SK-N-SH (cell line): ENCODE results near the gene H1-8. TPM values are rescaled to one million over a fixed set of nuclear protein-coding genes. Genes with fewer than 3 reads are reported as not detected.

Experiments used
- CTCF ChIA-PET: fragments of 300-600, 350-600 bp; formaldehyde crosslinking; extraction: SDS; loops from one replicate; lab custom pipeline; 2021; lab: Yijun Ruan, JAX
- POLR2A ChIA-PET: fragments of 350-600 bp; sonication (Branson Sonifier 250); formaldehyde crosslinking; extraction: SDS; loops from one replicate; lab custom pipeline; 2020; ENCODE audit warnings: antibody characterized with exemption, inconsistent platforms; lab: Yijun Ruan, JAX
- DNase-seq: peaks from one replicate; pipeline ENCODE4 v3.0.0; 2012
- H2AFZ ChIP-seq: fragments of 200-600 bp; sonication (generic); 2 replicates; pipeline ENCODE4 v1.8.1; 2016; ENCODE audit warnings: antibody characterized with exemption, mild to moderate bottlenecking, low read depth
- H3F3A ChIP-seq: fragments of 200-600 bp; sonication (generic); replicated peaks from 2 replicates; pipeline ENCODE3; 2016; ENCODE audit warnings: antibody characterized with exemption, mild to moderate bottlenecking; ENCODE audit not compliant: insufficient read depth
- H3K27ac ChIP-seq, 2 experiments: fragments of 200-500 bp in 1 of 2; fragments of 200-600 bp in 1 of 2; sonication (Bioruptor generic) in 1 of 2; sonication (generic), shearing (Covaris generic) in 1 of 2; 2 replicates each; pipeline versions ENCODE4 v1.5.1 to v1.6.1; 2014 to 2016; ENCODE audit warnings: low read depth in 2 of 2, inconsistent platforms in 1 of 2, low read length in 1 of 2, mild to moderate bottlenecking in 1 of 2, mixed read lengths in 1 of 2
- H3K27me3 ChIP-seq: fragments of 200-600 bp; sonication (generic), shearing (Covaris generic); 2 replicates; pipeline ENCODE4 v1.6.1; 2016; ENCODE audit warnings: mixed run types; ENCODE audit not compliant: insufficient read depth
- H3K36me3 ChIP-seq, 2 experiments: fragments of 200-500 bp in 1 of 2; fragments of 200-600 bp in 1 of 2; sonication (Bioruptor generic) in 1 of 2; sonication (generic) in 1 of 2; replicated peaks in 1 of 2; 2 replicates each; pipeline versions ENCODE3 to v1.5.1; 2014 to 2016; ENCODE audit warnings: low read length in 1 of 2, mild to moderate bottlenecking in 1 of 2; ENCODE audit not compliant: insufficient read depth in 2 of 2, control insufficient read depth in 1 of 2
- H3K4me1 ChIP-seq, 2 experiments: fragments of 200-500 bp in 1 of 2; fragments of 200-600 bp in 1 of 2; sonication (Bioruptor generic) in 1 of 2; sonication (generic), shearing (Covaris generic) in 1 of 2; 2 replicates each; pipeline versions ENCODE4 v1.5.1 to v1.6.1; 2014 to 2016; ENCODE audit warnings: low read depth in 1 of 2, low read length in 1 of 2, mixed run types in 1 of 2; ENCODE audit not compliant: insufficient read depth in 2 of 2, control insufficient read depth in 1 of 2
- H3K4me2 ChIP-seq: fragments of 200-600 bp; sonication (generic), shearing (Covaris generic); 2 replicates; pipeline ENCODE4 v1.6.1; 2017; ENCODE audit warnings: mixed run types
- H3K4me3 ChIP-seq, 2 experiments: fragments of 200-500 bp in 1 of 2; fragments of 200-600 bp in 1 of 2; sonication (Bioruptor generic) in 1 of 2; sonication (generic), shearing (Covaris generic) in 1 of 2; 2 replicates each; pipeline versions ENCODE4 v1.5.1 to v1.8.1; 2014 to 2016; ENCODE audit warnings: low read depth in 2 of 2, inconsistent platforms in 1 of 2, low read length in 1 of 2, mild to moderate bottlenecking in 1 of 2, mixed read lengths in 1 of 2, moderate library complexity in 1 of 2
- H3K79me2 ChIP-seq: fragments of 200-600 bp; sonication (generic); 2 replicates; pipeline ENCODE4 v1.8.1; 2017; ENCODE audit warnings: mild to moderate bottlenecking; ENCODE audit not compliant: insufficient read depth
- H3K9ac ChIP-seq: fragments of 200-600 bp; sonication (generic); 2 replicates; pipeline ENCODE4 v1.6.1; 2017; ENCODE audit warnings: mixed run types
- H3K9me2 ChIP-seq: fragments of 200-600 bp; sonication (generic); 2 replicates; pipeline ENCODE4 v1.6.1; 2017; ENCODE audit warnings: mixed run types
- H3K9me3 ChIP-seq: fragments of 200-600 bp; sonication (generic); 2 replicates; pipeline ENCODE4 v1.6.1; 2017; ENCODE audit warnings: mixed run types, mild to moderate bottlenecking, moderate library complexity
- H4K20me1 ChIP-seq: fragments of 200-600 bp; sonication (generic); 2 replicates; pipeline ENCODE4 v1.6.1; 2017; ENCODE audit warnings: mild to moderate bottlenecking, mixed run types; ENCODE audit not compliant: insufficient read depth
- CTCF ChIP-seq: fragments of 200-600 bp; sonication (generic); IDR thresholded peaks from 2 replicates; pipeline ENCODE4 v1.6.1; 2017; ENCODE audit warnings: antibody characterized with exemption, mild to moderate bottlenecking, moderate library complexity
- ELF1 ChIP-seq: IDR thresholded peaks from 2 replicates; pipeline ENCODE4 v1.4.0; 2012
- EP300 ChIP-seq, 2 experiments: IDR thresholded peaks; 2 replicates each; pipeline versions ENCODE4 v1.4.0 to v1.6.1; 2012; ENCODE audit warnings: borderline replicate concordance in 1 of 2, low read depth in 1 of 2, low read length in 1 of 2
- EZH2phosphoT487 ChIP-seq: fragments of 200-600 bp; sonication (generic); IDR thresholded peaks from 2 replicates; pipeline ENCODE4 v1.6.1; 2017; ENCODE audit warnings: low read depth, mixed run types, mild to moderate bottlenecking, antibody characterized with exemption, moderate library complexity, borderline replicate concordance
- FOSL2 ChIP-seq: IDR thresholded peaks from 2 replicates; pipeline ENCODE4 v1.4.0; 2012; ENCODE audit warnings: low read depth, mild to moderate bottlenecking, moderate library complexity, borderline replicate concordance
- MAX ChIP-seq: IDR thresholded peaks from 2 replicates; pipeline ENCODE4 v1.4.0; 2012; ENCODE audit warnings: low read depth
- MEF2A ChIP-seq: IDR thresholded peaks from 2 replicates; pipeline ENCODE4 v1.4.0; 2012; ENCODE audit warnings: low read depth, borderline replicate concordance
- NFIC ChIP-seq: IDR thresholded peaks from 2 replicates; pipeline ENCODE4 v1.4.0; 2012; ENCODE audit warnings: borderline replicate concordance
- NRF1 ChIP-seq: IDR thresholded peaks from 2 replicates; pipeline ENCODE4 v1.6.1; 2012; ENCODE audit warnings: low read depth, mild to moderate bottlenecking, low read length
- RAD21 ChIP-seq: IDR thresholded peaks from 2 replicates; pipeline ENCODE4 v1.6.1; 2012; ENCODE audit warnings: mild to moderate bottlenecking, low read length
- RCOR1 ChIP-seq: fragments of 150-350 bp; IDR thresholded peaks from 2 replicates; pipeline ENCODE4 v1.6.1; 2017; ENCODE audit warnings: antibody characterized with exemption, low read length
- RFX5 ChIP-seq: IDR thresholded peaks from 2 replicates; pipeline ENCODE4 v1.6.1; 2012; ENCODE audit warnings: mild to moderate bottlenecking, improper control_type of control experiment, low read length
- RXRA ChIP-seq: IDR thresholded peaks from 2 replicates; pipeline ENCODE4 v1.4.0; 2012; ENCODE audit warnings: low read depth, mild to moderate bottlenecking, borderline replicate concordance
- TEAD4 ChIP-seq: IDR thresholded peaks from 2 replicates; pipeline ENCODE4 v1.4.0; 2012; ENCODE audit warnings: mild to moderate bottlenecking, borderline replicate concordance; ENCODE audit not compliant: insufficient read depth
- USF2 ChIP-seq: fragments of 150-350 bp; IDR thresholded peaks from 2 replicates; pipeline ENCODE4 v1.6.1; 2017; ENCODE audit warnings: antibody characterized with exemption, low read length, low read depth, borderline replicate concordance
- WGBS: methylation state at CpG from one replicate; pipeline ENCODE4 v1.1.6; 2017; ENCODE audit warnings: low lambda C conversion rate; 5-methylcytosine and 5-hydroxymethylcytosine counted together
- polyA plus RNA-seq, 3 experiments: library from polyadenylated mRNA; depleted of rRNA; stranded (reverse); fragments of >200 nt; gene quantifications; 2 replicates each; pipeline ENCODE4 v1.2.3, GENCODE V29; 2012

The H1-8 gene
- polyA plus RNA-seq, 1 of the 3 experiments (the other 2 are of a cell fraction) = not detected

GRCh38 chr3:129557548-129557894 is 14.5 kb downstream of the H1-8 start:
- WGBS = 88% methylated on average over 10 of the region's 11 CpGs
- no peak overlapping the region for H3K4me2 ChIP-seq
- TF ChIP-seq TEAD4 (no peak), RFX5 (no peak), USF2 (no peak), CTCF (no peak), NFIC (no peak), ELF1 (no peak), EZH2phosphoT487 (no peak), RCOR1 (no peak), RXRA (no peak), NRF1 (no peak), MEF2A (no peak), RAD21 (no peak), MAX (no peak), EP300 (IDR thresholded peaks at IDR 0.05; ENCODE audit: borderline replicate concordance in 1 of 2, low read depth in 1 of 2, low read length in 1 of 2) (no peak), FOSL2 (no peak)

More at GRCh38 chr3:129557548-129557894, 14.5 kb downstream of the H1-8 start:
- peaks cover 13% of the 10 kb centered on the region for H3F3A ChIP-seq
- no peaks in the 10 kb centered on the region for H3K27me3 ChIP-seq
- ChIA-PET CTCF (interaction anchor here (1.4 to 5.4 kb wide), 2 partner anchors 8 to 67 kb away, joined by 6 to 18 read pairs; no protein-coding TSS in a partner anchor), POLR2A (no interaction called here)
- no peaks in the 10 kb centered on the region for H3K79me2 ChIP-seq
- H3K4me1 ChIP-seq = peaks cover 36 to 70% of the 10 kb centered on the region in 2 experiments
- no peaks in the 10 kb centered on the region for H3K9me2 ChIP-seq
- no peak overlapping the region for H3K9ac ChIP-seq
- no peaks in the 10 kb centered on the region for H4K20me1 ChIP-seq
- peak overlapping the region in 1 of 2 experiments; percentile 78; a peak in 2 of 4 replicates for H3K27ac ChIP-seq
- no peak overlapping the region for H3K4me3 ChIP-seq
- no peak overlapping the region for H2AFZ ChIP-seq
- peak; percentile 68 for DNase-seq
- no peaks in the 10 kb centered on the region for H3K9me3 ChIP-seq
- H3K36me3 ChIP-seq = no peaks in the 10 kb centered on the region
